SW480 (cell line): ENCODE data around the gene ECSCR.
"Not testable (repeated sequence)": the region's sequence is repeated elsewhere in the genome, so short reads cannot be mapped to it uniquely, and the experiment has no call there.

Experiments
- DNase-seq: peaks from one replicate; pipeline ENCODE4 v3.0.0-alpha.2; 2016; ENCODE audit warnings: low spot score

The ECSCR gene

DNA sequence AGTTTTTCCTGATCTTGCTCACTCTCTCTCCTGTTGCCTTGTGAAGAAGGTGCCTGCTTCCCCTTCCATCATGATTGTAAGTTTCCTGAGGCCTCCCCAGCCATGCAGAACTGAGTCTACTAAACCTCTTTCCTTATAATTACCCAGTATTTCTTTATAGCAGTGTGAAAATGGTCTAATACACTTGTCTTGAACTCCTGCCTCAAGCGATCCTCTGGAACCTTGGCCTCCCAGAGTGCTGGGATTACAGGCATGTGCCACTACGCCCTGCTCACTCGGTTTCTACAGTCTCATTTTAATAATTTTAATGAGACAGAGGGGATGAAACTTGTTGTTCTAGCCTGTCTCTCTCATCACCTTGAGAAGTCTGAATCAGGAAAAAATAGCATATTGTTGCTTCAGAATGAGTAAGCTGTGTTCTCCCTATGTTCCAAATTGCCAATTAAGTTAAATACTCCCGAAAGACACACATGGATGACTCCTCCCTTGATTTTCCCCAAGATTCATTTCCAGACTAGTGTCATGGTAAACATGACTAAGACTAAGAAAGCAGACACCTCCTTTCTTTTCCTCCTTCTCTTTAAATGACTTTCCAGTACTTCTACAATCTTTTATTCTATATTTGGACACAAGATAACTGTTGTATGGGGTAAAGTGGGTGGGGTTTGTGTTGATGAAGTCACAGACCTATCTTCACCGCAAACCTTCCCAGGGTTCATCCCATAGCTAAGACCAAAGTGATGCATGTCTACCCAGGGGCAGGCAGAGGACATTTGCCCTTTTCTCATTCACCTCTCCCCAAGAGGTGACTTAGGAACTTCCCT lies 15.4 kb downstream of the ECSCR start:
- DNase-seq = no peak

GRCh38 chr5:139445325-139446170 lies 17.0 kb downstream of the ECSCR start:
- DNase-seq = no peak

- peak; percentile 43 for DNase-seq
Observed at GRCh38 chr5:139443831-139444453, 18.6 kb downstream of the ECSCR start.

GRCh38 chr5:139440416-139440815 lies 22.1 kb downstream of the ECSCR start:
- DNase-seq = not testable (repeated sequence)

DNA sequence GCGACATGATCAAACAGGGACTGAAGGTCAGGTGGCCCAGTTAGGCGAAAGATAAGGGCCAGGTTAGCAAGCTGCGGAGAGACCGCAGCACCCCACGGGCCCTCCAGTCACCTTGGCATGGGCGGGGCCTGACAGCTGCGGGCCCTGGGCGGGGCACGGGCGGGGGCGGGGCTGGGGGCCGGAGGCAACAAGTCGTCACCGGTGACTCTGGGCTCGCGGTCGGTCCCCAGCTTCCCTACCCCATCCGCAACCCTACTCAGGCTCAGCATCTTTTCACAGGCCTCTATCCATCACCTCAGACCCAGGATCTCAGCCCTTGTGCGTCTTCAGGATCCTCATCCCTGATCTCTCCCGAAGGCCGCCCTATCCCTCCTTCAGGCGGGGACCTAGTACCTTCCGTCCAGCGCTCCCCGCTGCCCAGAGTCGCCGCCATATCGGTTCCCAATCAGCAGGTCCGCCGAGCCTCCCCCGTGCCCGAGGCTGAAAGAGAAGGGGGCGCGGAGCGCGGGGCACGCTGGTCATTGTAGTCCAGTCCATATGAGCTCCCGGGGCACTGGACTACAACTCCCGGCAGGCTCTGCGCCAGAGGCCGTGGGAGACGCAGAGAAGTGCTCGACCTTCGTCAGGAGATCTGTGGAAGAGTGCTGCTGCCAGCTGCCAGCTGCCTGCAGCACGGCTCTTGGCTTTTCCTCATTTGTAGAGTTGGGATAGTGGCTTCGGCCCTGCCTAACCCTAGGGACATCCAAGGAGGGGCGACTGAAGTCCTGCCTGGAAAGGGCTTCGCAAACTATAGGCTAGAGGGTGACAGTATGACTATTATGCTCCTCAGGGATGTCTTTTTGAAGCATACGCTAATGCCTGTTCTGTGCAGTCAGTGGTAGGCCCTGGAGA lies 23.3 kb downstream of the ECSCR start, which contains the start of gene DNAJC18:
Gene DNAJC18, minus strand, starts transcription at position 513 of the 891 bp plus-strand sequence. Its CDS starts 80 bp downstream, at position 433.
- peak; percentile 92 for DNase-seq

GRCh38 chr5:139438707-139439012 lies 23.9 kb downstream of the ECSCR start:
- DNase-seq = no peak

DNA sequence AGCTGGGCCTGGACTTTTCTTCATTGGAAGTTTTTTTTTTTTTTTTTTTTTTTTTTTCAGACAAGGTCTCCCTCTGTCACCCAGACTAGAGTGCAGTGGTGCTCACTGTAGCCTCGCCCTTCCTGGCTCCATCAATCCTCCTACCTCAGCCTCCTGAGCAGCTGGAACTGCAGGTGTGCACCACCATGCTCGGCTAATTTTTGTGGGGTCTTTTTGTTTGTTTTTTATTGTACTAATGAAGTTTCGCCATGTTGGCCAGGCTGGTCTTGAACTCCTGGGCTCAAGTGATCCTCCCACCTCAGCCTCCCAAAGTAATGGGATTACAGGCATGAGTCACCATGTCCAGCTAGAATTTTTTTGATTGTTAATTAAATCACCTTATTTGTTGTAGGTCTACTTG lies 26.9 kb downstream of the ECSCR start:
- no peak for DNase-seq

GRCh38 chr5:139431706-139432105 lies 30.8 kb downstream of the ECSCR start:
- no peak for DNase-seq

GRCh38 chr5:139430015-139430414 lies 32.5 kb downstream of the ECSCR start:
- DNase-seq = no peak

- DNase-seq = no peak
Observed at GRCh38 chr5:139426203-139426885, 36.2 kb downstream of the ECSCR start.

- no peak for DNase-seq
Observed at GRCh38 chr5:139425497-139425896, 37.0 kb downstream of the ECSCR start.

DNA sequence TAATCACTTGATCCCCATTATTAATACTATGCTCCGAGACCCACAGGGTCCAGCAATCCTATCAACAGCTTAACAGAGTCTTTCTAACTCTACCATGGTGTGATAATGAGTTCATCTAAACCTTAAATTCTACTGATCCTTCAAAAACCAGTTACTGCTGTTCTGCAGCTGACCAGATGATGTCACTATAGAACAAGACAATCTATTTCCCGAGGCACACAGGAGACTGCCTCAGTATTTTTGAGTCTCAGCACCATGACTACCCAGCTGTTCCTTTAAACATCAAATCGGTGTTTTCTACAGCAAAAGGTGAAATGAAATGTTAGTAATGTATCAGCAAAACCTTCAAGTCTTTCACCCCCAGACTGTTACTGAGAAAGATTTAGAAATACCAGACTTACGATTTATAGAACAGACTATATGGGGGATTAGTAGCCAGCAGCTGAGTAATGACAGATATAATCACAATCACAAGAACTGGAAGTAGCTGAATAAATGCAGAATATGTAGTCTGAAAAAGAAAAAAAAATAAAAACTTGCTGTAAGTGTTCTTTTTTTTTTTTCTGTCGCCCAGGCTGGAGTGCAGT lies 40.1 kb downstream of the ECSCR start:
- peak; percentile 74 for DNase-seq

DNA sequence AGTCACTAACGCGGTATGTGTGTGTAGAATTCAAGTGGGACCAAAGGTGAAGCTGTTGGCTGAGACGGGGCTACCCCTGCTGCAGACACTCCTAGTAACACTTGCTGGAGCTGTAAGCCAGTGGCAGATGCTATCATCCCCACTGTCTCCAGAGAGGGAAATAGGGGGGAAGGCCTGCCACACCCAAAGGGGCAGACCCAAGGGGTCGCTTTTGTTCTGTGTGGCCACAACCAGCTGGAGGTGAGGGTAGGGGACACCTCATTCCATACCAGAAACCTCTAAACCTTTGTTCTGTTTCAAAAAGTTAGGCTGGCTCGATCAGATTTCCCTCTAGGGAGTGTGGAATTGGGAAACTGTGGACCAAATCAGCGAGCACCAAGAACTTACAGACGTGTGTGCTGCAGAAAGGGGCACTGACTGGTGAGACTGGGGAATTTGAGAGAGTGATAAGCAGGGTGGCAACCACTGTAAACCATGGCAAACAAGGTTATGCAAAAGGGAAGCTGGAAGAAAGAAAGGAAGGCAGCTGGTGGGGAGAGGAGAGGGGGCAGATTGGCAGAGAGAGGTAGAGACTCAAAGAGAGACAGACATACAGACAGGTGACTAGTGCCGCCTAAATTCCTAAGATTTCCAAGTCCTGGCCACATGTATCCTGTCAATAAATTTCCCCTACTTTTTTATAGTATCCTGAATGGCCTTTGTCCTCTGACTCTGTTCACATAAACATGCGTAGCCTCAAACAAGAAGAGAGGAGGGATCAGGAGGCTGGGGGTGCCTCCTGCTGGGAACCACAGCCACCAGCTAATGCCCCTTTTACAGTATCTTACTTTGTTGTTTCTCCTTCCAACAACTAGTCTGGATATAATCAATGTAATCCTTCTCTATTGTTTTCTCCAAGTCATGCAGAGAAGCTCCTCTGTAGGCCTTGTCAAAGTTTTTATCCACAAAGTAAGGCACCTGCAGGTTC lies 43.0 kb downstream of the ECSCR start:
- no peak for DNase-seq

DNA sequence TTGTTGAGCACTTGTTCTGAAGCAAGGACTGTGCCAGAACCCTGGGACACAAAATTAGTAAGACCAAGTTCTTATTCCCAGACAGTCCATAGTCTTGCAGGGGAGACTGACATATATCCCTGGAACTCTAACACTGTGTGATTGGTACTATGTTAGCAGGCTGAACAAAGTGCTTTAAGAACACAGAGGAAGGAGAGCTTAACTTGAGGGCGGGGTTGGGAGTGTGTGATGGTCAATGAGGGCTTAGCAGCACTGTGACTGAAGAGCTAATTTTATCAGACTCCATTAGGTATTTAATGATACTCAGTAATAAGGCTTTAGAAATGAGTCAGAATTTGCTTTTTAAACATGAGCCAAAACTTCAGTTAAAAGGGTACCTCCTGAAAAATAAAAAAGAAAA lies 43.8 kb downstream of the ECSCR start:
- DNase-seq = no peak

DNA sequence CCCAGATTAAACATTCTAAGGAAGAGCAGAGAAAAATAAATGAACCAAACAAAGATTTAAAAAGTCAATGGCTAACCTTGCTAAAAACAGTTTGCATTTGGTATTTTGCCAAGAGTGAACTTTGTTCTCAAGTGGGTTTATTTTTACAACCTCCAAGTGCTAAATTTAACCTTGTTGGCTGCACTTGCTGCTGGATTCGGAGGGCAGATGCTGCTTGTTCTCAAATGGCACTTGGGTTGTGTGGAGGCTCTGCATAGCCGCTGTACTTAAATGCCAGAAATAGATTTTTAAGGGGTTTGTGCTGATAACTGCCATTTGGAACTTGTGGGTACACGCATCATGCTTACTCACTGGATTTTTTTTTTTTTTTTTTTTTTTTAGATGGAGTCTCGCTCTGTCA lies 45.3 kb downstream of the ECSCR start:
- no peak for DNase-seq

GRCh38 chr5:139416651-139417050 lies 45.9 kb downstream of the ECSCR start:
- no peak for DNase-seq

DNA sequence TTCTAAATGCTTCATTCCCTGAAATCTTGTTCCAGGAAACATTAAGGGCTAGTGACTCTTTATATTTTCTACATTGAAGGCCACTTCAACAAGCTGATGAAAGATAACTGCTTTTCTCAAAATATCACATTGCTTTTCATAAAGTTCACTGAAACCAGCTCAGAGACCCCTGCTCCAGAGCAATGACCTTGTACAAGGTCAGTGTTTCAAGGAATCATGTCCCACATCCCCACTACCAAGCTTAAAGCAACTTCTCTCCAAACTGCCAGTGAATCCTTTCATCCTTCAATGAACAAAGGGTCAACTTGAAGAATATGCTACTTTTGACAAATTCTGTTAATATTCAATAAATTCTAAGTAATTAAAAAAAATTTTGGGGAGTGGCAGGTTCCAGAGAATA lies 46.7 kb downstream of the ECSCR start:
- no peak for DNase-seq

GRCh38 chr5:139415221-139415861 lies 47.2 kb downstream of the ECSCR start:
- DNase-seq = no peak

- DNase-seq = peak; percentile 31
Observed at GRCh38 chr5:139414581-139415130, 47.9 kb downstream of the ECSCR start.
